ENCODE measurements around the gene RAD18.

- TF ChIP-seq CTCF (conservative IDR thresholded peaks at IDR 0.05; ENCODE audit: low read length) (no peak), EZH2phosphoT487 (IDR thresholded peaks at IDR 0.05; ENCODE audit: borderline replicate concordance) (no peak)
Measured at GRCh38 chr3:9012521-9012920, 49.2 kb upstream of the RAD18 start.
